ENCODE measurements around the gene C1RL. TPM values are rescaled to one million over a fixed set of nuclear protein-coding genes. Genes with fewer than 3 reads are reported as not detected.

The C1RL gene
- total RNA-seq, 2 donors from 2014 or later: 18.7 to 34.7 TPM

DNA sequence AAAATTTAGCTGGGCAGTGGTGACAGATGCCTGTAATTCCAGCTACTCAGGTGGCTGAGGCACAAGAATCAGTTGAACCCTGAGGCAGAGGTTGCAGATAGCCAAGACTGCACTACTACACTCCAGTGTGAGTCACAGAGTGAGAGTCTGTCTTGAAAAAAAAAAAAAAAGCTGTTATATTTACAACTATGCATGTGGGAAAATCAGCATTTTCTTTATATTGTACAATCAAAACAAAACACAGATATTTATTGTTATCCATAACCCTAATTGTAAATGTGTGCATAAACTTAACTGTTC, 29.2 kb downstream of the C1RL start:
- no peak for DNase-seq (ENCODE audit: low spot score)
- H3K27ac ChIP-seq: peak overlapping the region; percentile 39 to 74
- TF ChIP-seq, protein P1, sequence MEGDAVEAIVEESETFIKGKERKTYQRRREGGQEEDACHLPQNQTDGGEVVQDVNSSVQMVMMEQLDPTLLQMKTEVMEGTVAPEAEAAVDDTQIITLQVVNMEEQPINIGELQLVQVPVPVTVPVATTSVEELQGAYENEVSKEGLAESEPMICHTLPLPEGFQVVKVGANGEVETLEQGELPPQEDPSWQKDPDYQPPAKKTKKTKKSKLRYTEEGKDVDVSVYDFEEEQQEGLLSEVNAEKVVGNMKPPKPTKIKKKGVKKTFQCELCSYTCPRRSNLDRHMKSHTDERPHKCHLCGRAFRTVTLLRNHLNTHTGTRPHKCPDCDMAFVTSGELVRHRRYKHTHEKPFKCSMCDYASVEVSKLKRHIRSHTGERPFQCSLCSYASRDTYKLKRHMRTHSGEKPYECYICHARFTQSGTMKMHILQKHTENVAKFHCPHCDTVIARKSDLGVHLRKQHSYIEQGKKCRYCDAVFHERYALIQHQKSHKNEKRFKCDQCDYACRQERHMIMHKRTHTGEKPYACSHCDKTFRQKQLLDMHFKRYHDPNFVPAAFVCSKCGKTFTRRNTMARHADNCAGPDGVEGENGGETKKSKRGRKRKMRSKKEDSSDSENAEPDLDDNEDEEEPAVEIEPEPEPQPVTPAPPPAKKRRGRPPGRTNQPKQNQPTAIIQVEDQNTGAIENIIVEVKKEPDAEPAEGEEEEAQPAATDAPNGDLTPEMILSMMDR (IDR thresholded peaks at IDR 0.05): no peak

DNA sequence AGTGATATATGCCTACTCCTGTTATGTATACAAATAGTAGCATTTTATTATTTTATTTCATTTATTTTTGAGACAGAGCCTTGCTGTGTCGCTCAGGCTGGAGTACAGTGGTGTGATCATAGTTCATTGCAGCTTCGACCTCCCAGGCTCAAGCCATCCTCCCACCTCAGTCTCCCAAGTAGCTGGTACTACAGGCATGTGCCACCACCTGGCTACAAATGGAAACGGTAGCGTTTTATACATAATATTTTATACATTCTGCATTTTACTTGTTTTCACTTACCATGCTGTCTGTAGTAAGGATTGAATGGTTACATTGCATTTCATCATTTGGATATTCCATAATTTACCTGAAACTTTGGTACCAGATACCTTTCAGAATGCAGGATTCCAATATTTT, 30.9 kb downstream of the C1RL start:
- H3K36me3 ChIP-seq: peaks cover 18% of the 10 kb centered on the region
- TF ChIP-seq, protein P1 (IDR thresholded peaks at IDR 0.05): no peak
- no peak for DNase-seq (ENCODE audit: low spot score)
- no peaks in the 10 kb centered on the region for H3K9me3 ChIP-seq
- peaks cover 0 to 6% of the 10 kb centered on the region in 2 donors for H3K4me1 ChIP-seq
- H3K4me3 ChIP-seq: no peak overlapping the region
- no peaks in the 10 kb centered on the region for H3K27me3 ChIP-seq
- no peak overlapping the region for H3K27ac ChIP-seq

More for the DNA sequence above, 29.2 kb downstream of the C1RL start:
- peaks cover 21% of the 10 kb centered on the region for H3K36me3 ChIP-seq
- peaks cover 0 to 6% of the 10 kb centered on the region in 2 donors for H3K4me1 ChIP-seq
- H3K4me3 ChIP-seq: no peak overlapping the region
- H3K9me3 ChIP-seq: no peaks in the 10 kb centered on the region
- no peaks in the 10 kb centered on the region for H3K27me3 ChIP-seq

DNA sequence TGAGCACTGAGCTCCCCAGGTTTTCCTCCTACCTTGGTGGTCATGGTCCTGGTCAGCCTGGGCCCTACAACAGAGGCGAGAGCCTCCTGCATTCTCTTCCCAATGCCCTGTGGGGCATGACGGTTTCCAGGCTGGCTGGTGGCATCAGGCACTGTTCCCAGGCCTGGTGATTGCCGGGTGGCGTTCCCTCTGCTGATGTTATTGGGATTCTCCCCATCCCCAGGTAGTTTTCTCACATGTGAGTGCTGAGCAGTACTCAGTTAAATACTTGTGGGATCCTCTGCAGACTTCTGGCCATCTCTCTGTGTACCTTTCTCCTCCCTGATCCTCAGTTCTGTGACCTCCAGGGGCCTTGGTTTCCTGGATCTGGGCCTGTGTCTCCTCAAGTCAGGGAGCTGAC, 32.5 kb downstream of the C1RL start:
- no peak overlapping the region for H3K27ac ChIP-seq
- H3K9me3 ChIP-seq: no peaks in the 10 kb centered on the region
- TF ChIP-seq, protein P1 (IDR thresholded peaks at IDR 0.05): no peak
- H3K27me3 ChIP-seq: no peaks in the 10 kb centered on the region
- peaks cover 0 to 6% of the 10 kb centered on the region in 2 donors for H3K4me1 ChIP-seq
- no peak overlapping the region for H3K4me3 ChIP-seq
- peaks cover under 1% of the 10 kb centered on the region for H3K36me3 ChIP-seq
- no peak for DNase-seq (ENCODE audit: low spot score)

DNA sequence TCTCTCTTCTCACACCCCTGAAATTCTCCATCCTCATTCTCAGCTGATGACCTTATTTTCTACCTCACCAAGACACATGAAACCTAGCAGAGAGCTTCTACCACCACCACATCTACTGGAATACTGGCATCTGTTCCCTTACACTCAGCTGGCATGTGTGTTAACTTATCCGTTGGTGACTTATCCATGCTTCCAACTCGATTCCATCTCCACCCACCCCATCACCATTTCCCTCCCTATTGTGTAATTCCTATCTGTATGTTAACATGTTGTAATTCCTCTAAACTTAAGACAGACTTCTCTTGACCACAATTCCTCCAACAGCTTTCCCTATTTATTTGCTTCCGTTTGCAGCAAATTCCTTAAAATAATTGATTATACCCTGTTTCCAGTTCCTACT, 33.1 kb downstream of the C1RL start:
- no peak overlapping the region for H3K4me3 ChIP-seq
- H3K27me3 ChIP-seq: no peaks in the 10 kb centered on the region
- DNase-seq (ENCODE audit: low spot score): no peak
- H3K27ac ChIP-seq: no peak overlapping the region
- H3K9me3 ChIP-seq: no peaks in the 10 kb centered on the region
- TF ChIP-seq, protein P1 (IDR thresholded peaks at IDR 0.05): no peak
- H3K4me1 ChIP-seq: peaks cover 0 to 6% of the 10 kb centered on the region in 2 donors
- H3K36me3 ChIP-seq: no peaks in the 10 kb centered on the region

DNA sequence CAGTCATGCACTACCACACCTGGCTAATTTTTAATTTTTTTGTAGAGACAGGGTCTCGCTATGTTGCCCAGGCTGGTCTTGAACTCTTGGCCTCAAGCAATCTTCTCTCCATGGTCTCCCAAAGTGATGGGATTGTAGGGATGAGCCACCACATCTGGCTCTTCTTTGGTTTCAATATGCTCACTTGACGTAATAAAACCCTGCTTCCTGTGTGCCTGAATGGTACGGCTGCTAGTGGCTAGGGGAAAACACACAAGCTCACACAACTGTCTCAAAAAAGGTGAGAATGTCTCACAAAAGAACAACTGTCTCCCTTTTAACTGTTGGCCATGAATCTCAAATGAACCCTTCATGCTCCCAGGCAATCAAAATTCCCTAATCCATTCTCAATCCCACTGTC, 33.5 kb downstream of the C1RL start:
- Histone ChIP-seq H3K9me3 (no peaks in the 10 kb centered on the region), H3K4me3 (no peak overlapping the region), H3K4me1 (peaks cover 0 to 6% of the 10 kb centered on the region in 2 donors), H3K36me3 (no peaks in the 10 kb centered on the region), H3K27ac (no peak overlapping the region), H3K27me3 (no peaks in the 10 kb centered on the region)
- DNase-seq (ENCODE audit: low spot score): no peak
- TF ChIP-seq, protein P1 (IDR thresholded peaks at IDR 0.05): no peak

DNA sequence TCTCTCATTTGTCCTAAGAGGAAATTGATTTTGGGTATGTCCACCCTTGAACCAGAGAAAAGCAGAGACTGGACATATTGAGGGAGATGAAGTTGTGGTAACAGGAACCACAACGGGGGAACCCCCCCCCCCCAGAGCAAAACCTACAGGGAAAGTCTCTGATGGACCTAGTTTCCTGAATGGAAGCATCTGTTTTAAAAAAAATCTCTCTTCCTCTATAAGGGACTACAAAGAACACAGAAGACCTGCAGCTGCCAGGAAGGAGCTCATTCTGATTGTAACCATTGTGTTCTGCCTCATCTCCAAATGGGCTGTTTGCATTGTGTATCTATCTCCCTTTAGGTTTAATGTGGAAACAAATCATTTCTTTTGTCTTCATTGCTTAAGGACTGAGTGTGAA, 35.1 kb downstream of the C1RL start:
- no peaks in the 10 kb centered on the region for H3K36me3 ChIP-seq
- no peak overlapping the region for H3K27ac ChIP-seq
- H3K4me3 ChIP-seq: no peak overlapping the region

More for the DNA sequence above, 35.1 kb downstream of the C1RL start:
- H3K9me3 ChIP-seq: no peaks in the 10 kb centered on the region
- TF ChIP-seq, protein P1 (IDR thresholded peaks at IDR 0.05): no peak
- H3K4me1 ChIP-seq: peaks cover 0 to 7% of the 10 kb centered on the region in 2 donors
- no peaks in the 10 kb centered on the region for H3K27me3 ChIP-seq
- DNase-seq (ENCODE audit: low spot score): no peak

Data from right atrium auricular region (tissue), 2 donors.